AG04449 (cell line): ENCODE measurements around the gene CFAP69.

Source experiments
- CTCF ChIA-PET: fragments of 350-600 bp; formaldehyde crosslinking; extraction: SDS; loops from one replicate; lab custom pipeline; 2021; ENCODE audit warnings: antibody characterized with exemption; lab: Yijun Ruan, JAX
- POLR2A ChIA-PET: fragments of 400-600, 350-600 bp; formaldehyde crosslinking; extraction: SDS; loops from one replicate; lab custom pipeline; 2020; ENCODE audit warnings: antibody characterized with exemption, inconsistent platforms; lab: Yijun Ruan, JAX
- DNase-seq: peaks from one replicate; pipeline ENCODE4 v3.0.0-alpha.2; 2010; ENCODE audit warnings: low read depth, low spot score
- H3K4me3 ChIP-seq: 2 replicates; pipeline ENCODE4 v1.5.1; 2011; ENCODE audit warnings: low read depth, mild to moderate bottlenecking, control low read depth, low read length
- TF ChIP-seq, protein P1 (sequence below): IDR thresholded peaks from one replicate; pipeline ENCODE4 v1.5.1; 2011; ENCODE audit warnings: mild to moderate bottlenecking, moderate library complexity, low read length, control low read depth, inconsistent platforms; ENCODE audit not compliant: insufficient read depth; ENCODE audit errors: missing control alignments

CFAP69 gene

GRCh38 chr7:90311175-90311574 is 66.2 kb downstream of the CFAP69 start:
- POLR2A ChIA-PET = no interaction called here
- TF ChIP-seq, protein P1, sequence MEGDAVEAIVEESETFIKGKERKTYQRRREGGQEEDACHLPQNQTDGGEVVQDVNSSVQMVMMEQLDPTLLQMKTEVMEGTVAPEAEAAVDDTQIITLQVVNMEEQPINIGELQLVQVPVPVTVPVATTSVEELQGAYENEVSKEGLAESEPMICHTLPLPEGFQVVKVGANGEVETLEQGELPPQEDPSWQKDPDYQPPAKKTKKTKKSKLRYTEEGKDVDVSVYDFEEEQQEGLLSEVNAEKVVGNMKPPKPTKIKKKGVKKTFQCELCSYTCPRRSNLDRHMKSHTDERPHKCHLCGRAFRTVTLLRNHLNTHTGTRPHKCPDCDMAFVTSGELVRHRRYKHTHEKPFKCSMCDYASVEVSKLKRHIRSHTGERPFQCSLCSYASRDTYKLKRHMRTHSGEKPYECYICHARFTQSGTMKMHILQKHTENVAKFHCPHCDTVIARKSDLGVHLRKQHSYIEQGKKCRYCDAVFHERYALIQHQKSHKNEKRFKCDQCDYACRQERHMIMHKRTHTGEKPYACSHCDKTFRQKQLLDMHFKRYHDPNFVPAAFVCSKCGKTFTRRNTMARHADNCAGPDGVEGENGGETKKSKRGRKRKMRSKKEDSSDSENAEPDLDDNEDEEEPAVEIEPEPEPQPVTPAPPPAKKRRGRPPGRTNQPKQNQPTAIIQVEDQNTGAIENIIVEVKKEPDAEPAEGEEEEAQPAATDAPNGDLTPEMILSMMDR = no peak
- CTCF ChIA-PET = interaction anchor here (1.0 to 5.0 kb wide), 11 partner anchors 10 to 157 kb away, joined by 3 to 42 read pairs (median 4); partner anchors contain the start of genes FAM237B, GTPBP10 and STEAP1
- no peak for DNase-seq
- H3K4me3 ChIP-seq = no peak overlapping the region

GRCh38 chr7:90312745-90313144 is 67.8 kb downstream of the CFAP69 start:
- H3K4me3 ChIP-seq = no peak overlapping the region
- no peak for DNase-seq
- ChIA-PET CTCF (interaction anchor here (0.6 to 5.0 kb wide), 16 partner anchors 9 to 119 kb away, joined by 3 to 42 read pairs (median 6); no protein-coding TSS in a partner anchor), POLR2A (no interaction called here)
- TF ChIP-seq, protein P1 = peak; percentile 16

DNA sequence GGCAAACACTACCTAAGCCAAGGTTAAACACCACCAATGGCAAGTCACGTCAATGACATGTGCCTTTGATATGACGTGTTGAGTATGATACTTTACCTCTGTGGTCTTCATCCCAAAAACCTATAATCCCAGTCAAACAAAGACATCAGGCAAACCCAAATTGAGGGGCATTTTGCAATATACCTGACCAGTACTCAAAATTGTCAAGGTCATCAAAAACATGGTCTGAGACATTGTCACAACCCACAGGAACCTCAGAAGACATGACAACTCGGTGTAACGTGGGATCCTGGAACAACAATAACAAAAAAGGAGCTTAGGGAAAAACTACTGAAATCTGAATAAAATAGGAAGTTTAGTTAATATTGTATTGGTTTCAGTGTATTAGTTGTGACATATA is 68.9 kb downstream of the CFAP69 start:
- ChIA-PET CTCF (interaction anchor here (1.3 to 5.0 kb wide), 5 partner anchors 9 to 118 kb away, joined by 5 to 42 read pairs (median 7); no protein-coding TSS in a partner anchor), POLR2A (no interaction called here)
- DNase-seq = no peak
- TF ChIP-seq, protein P1 = no peak
- no peak overlapping the region for H3K4me3 ChIP-seq

- CTCF ChIA-PET = interaction anchor here (1.0 to 1.4 kb wide), 2 partner anchors 8 to 26 kb away, joined by 4 read pairs; partner anchors contain the start of gene GTPBP10
- no peak for DNase-seq
- POLR2A ChIA-PET = no interaction called here
- no peak overlapping the region for H3K4me3 ChIP-seq
- TF ChIP-seq, protein P1 = no peak
Measured at GRCh38 chr7:90320014-90320413, 75.0 kb downstream of the CFAP69 start.

- CTCF ChIA-PET = interaction anchor here (0.6 to 1.4 kb wide), 4 partner anchors 9 to 108 kb away, joined by 3 to 4 read pairs (median 4); partner anchors contain the start of gene GTPBP10
- TF ChIP-seq, protein P1 = no peak
- POLR2A ChIA-PET = no interaction called here
- no peak overlapping the region for H3K4me3 ChIP-seq
- DNase-seq = no peak
Measured at GRCh38 chr7:90320418-90320800, 75.4 kb downstream of the CFAP69 start.

DNA sequence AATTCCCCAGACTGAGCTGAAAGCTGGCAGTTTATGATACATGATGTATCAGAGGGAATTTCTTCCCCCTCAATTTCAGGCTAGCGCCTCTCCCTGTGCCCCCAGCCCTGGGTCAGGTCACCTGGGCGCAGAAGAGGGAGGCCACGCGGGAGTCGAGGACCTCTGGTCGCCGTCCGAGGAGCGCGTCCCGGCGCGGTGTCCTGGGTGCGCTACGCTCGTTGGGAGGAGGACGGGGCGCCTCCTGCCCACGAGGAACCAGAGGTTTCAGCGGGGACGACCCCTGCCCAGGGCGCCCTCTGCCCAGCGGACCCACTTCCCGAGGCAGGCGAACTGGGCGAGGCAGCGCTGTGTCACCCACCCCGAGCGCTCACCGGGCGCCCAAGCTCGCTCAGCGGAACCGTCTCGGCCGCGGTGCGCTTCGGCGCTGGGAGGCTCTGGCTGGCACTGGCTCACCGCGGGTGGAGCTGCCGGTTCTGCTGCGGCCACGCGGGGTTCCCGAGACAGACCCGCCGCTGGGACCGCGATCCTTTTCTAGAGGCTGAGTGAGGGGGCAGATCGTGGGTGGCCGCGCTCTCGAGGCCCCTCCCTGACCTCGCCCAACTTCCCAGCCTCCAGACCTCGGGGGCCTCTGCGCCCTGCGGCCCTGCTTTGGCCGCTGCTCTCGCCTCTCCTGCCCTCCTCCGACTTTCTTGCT is 76.0 kb downstream of the CFAP69 start, which contains the start of gene FAM237B:
Gene FAM237B (minus strand): TSS at position 504 of the 694 bp plus-strand sequence. CDS start 1,556 bp downstream, outside the sequence.
- POLR2A ChIA-PET = no interaction called here
- CTCF ChIA-PET = interaction anchor here (0.6 to 1.2 kb wide), 4 partner anchors 9 to 107 kb away, joined by 3 to 4 read pairs (median 4); no protein-coding TSS in a partner anchor
- no peak for DNase-seq
- peak within 1 kb of the TSS; percentile 44 for H3K4me3 ChIP-seq
- TF ChIP-seq, protein P1 = no peak
